HepG2 (cell line): ENCODE results near the gene TPRA1. TPM values are rescaled to one million over a fixed set of nuclear protein-coding genes. Genes with fewer than 3 reads are reported as not detected.

Experiments used
- NFATC3 ChIP-seq: sonication (generic); formaldehyde crosslinking; IDR thresholded peaks from 2 replicates; pipeline ENCODE4 v1.5.1; 2020; ENCODE audit warnings: mild to moderate bottlenecking, missing genetic modification reagents
- NONO ChIP-seq, 2 experiments: fragments of 450-650 bp in 1 of 2; sonication (generic) in 1 of 2; formaldehyde crosslinking in 1 of 2; IDR thresholded peaks in 1 of 2; conservative IDR thresholded peaks in 1 of 2; 2 replicates each; pipeline versions ENCODE4 v1.6.1 to v1.8.0; 2017 to 2022; ENCODE audit warnings: mild to moderate bottlenecking in 1 of 2, missing genetic modification reagents in 1 of 2, moderate library complexity in 1 of 2
- RAD21 ChIP-seq: fragments of 450-650 bp; formaldehyde crosslinking; IDR thresholded peaks from 2 replicates; pipeline ENCODE4 v1.5.0; 2020; ENCODE audit warnings: mild to moderate bottlenecking
- RCOR2 ChIP-seq: IDR thresholded peaks from 2 replicates; pipeline ENCODE4 v1.6.1; 2016; ENCODE audit warnings: missing biosample characterization, missing genetic modification reagents
- REL ChIP-seq: sonication (generic); formaldehyde crosslinking; conservative IDR thresholded peaks from 2 replicates; pipeline ENCODE4 v1.8.0; 2022; ENCODE audit warnings: mild to moderate bottlenecking, missing genetic modification reagents, moderate library complexity
- RFXANK ChIP-seq: IDR thresholded peaks from 2 replicates; pipeline ENCODE4 v1.6.1; 2016
- SIN3B ChIP-seq: fragments of 150-350 bp; IDR thresholded peaks from 2 replicates; pipeline ENCODE4 v1.6.1; 2014; ENCODE audit warnings: low read length
- SKI ChIP-seq: fragments of 450-650 bp; IDR thresholded peaks from one replicate; pipeline ENCODE4 v1.6.1; 2018; ENCODE audit warnings: mild to moderate bottlenecking; ENCODE audit not compliant: partially characterized antibody
- SMAD9 ChIP-seq: sonication (generic); formaldehyde crosslinking; IDR thresholded peaks from 2 replicates; pipeline ENCODE4 v1.5.1; 2020; ENCODE audit warnings: mild to moderate bottlenecking, missing genetic modification reagents
- STAG1 ChIP-seq: sonication (generic); formaldehyde crosslinking; IDR thresholded peaks from 2 replicates; pipeline ENCODE4 v1.4.0; 2020; ENCODE audit warnings: missing genetic modification reagents
- TEF ChIP-seq: sonication (generic); formaldehyde crosslinking; IDR thresholded peaks from 2 replicates; pipeline ENCODE4 v1.5.0; 2020; ENCODE audit warnings: missing genetic modification reagents
- TIGD3 ChIP-seq: sonication (generic); formaldehyde crosslinking; IDR thresholded peaks from 2 replicates; pipeline ENCODE4 v1.5.1; 2020; ENCODE audit warnings: mild to moderate bottlenecking, missing genetic modification reagents, borderline replicate concordance
- TP53 ChIP-seq: sonication (generic); formaldehyde crosslinking; conservative IDR thresholded peaks from 2 replicates; pipeline ENCODE4 v1.4.0; 2020; ENCODE audit warnings: missing genetic modification reagents
- TSC22D2 ChIP-seq: sonication (generic); formaldehyde crosslinking; IDR thresholded peaks from 2 replicates; pipeline ENCODE4 v1.5.1; 2020; ENCODE audit warnings: missing genetic modification reagents, mild to moderate bottlenecking, borderline replicate concordance
- XRCC5 ChIP-seq: fragments of 200-400 bp; formaldehyde crosslinking; optimal IDR thresholded peaks from 2 replicates; pipeline ENCODE3; 2017; ENCODE audit warnings: mild to moderate bottlenecking, low read length
- ZFP36L2 ChIP-seq: sonication (generic); formaldehyde crosslinking; IDR thresholded peaks from 2 replicates; pipeline ENCODE4 v1.4.0; 2020; ENCODE audit warnings: missing genetic modification reagents
- ZKSCAN8 ChIP-seq: IDR thresholded peaks from 2 replicates; pipeline ENCODE4 v1.6.1; 2016; ENCODE audit warnings: borderline replicate concordance, missing genetic modification reagents, missing compliant biosample characterization
- ZNF263 ChIP-seq: sonication (generic); formaldehyde crosslinking; IDR thresholded peaks from 2 replicates; pipeline ENCODE4 v1.4.0; 2020; ENCODE audit warnings: missing genetic modification reagents
- ZNF629 ChIP-seq: sonication (generic); formaldehyde crosslinking; conservative IDR thresholded peaks from 2 replicates; pipeline ENCODE4 v1.5.0; 2020; ENCODE audit warnings: missing genetic modification reagents
- polyA plus RNA-seq, 8 experiments: library from polyadenylated mRNA; depleted of rRNA in 3 of 8; stranded (reverse) in 7 of 8; unstranded in 1 of 8; fragments of >200 nt; fragmentation: Illumina TruSeq in 4 of 8; extraction: Trizol in 4 of 8; gene quantifications; 2 replicates each; pipeline versions ENCODE4 v1.2.1 to v1.2.3, GENCODE V29; 2011 to 2016; ENCODE audit warnings: low read depth in 4 of 8, missing spikeins in 1 of 8, mixed read lengths in 1 of 8; ENCODE audit not compliant: insufficient read depth in 1 of 8
- total RNA-seq, 5 experiments: library from RNA; depleted of rRNA; stranded (reverse); fragments of >200 nt; fragmentation: Illumina TruSeq; extraction: Trizol; gene quantifications; 2 replicates each; pipeline ENCODE4 v1.2.3, GENCODE V29; 2016; ENCODE audit warnings: low read depth in 1 of 5
- TF ChIP-seq, protein P1 (sequence below): sonication (generic); formaldehyde crosslinking; IDR thresholded peaks from 2 replicates; pipeline ENCODE4 v1.5.1; 2020; ENCODE audit warnings: mild to moderate bottlenecking, missing genetic modification reagents, moderate library complexity
- TF ChIP-seq, protein P2 (sequence below): sonication (generic); formaldehyde crosslinking; IDR thresholded peaks from 2 replicates; pipeline ENCODE4 v1.5.0; 2020; ENCODE audit warnings: mild to moderate bottlenecking, missing genetic modification reagents, moderate library complexity

Gene TPRA1
- total and polyA plus RNA-seq, 2 of the 13 experiments (the other 11 are each of a cell fraction or from before 2014, with no cell fraction given) = 25.4 to 25.8 TPM

DNA sequence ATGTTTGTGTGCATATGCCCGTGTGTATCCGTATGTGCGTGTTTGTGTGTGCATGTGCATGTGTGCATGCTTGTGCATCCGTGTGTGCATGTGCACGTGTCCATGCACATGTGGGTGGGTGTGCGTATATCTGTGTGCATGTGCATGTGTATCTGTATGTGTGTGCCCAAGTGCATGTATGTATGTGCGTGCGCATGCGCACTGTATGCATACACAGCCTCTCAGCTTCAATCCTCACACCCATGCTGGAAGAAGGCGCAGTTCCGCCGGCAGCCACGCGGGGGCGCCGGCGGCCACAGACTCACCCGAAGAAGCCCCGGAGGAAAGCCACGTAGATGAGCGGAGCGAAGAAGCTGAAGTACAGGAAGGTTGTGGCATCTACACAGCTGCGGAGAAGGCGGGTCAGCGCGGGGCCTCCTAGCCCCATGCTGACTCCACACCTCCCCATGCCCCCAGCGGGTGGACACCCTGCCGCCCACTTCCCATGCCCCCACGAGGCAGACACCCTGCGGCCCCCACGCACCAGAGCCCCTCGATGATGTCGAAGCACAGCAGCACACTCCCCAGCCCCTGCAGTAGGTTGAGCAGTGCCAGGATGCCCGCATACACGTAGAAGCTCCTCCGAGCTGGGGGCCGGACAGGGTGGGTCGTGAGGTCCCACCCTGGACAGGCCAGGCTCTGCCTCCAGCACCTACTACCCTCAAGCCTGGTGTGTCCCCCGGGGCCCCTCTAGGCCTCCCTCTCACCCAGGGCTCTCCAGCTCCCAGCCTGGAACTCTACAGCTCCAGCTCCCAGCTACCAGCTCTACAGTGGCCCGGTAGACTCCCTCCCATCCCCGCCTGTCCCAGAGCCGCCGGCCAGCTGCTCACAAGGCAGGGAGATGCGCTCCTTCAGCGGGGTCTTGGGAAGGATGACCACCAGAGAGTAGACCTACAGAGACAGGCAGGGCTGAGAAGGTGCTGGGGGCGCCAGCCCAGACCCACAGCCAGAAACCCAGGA is 15.4 kb downstream of the TPRA1 start (continued):
- TF ChIP-seq TIGD3 (no peak), RCOR2 (CRISPR knock-in tag) (no peak), NFATC3 (no peak), SKI (no peak), XRCC5 (peak; percentile 76), SIN3B (no peak), NONO (IDR thresholded peaks at IDR 0.05) (no peak), NONO (CRISPR knock-in tag; conservative IDR thresholded peaks at IDR 0.05) (0 out of 2 replicates have a peak, but pooled peaks have one; percentile 19), ZNF629 (CRISPR knock-in tag) (no peak), TSC22D2 (CRISPR knock-in tag) (no peak), REL (0 out of 2 replicates have a peak, but pooled peaks have one; percentile 58), TEF (no peak), RAD21 (CRISPR knock-in tag) (peak; percentile 61; the same call in 1 of the 2 replicates), RFXANK (no peak), ZKSCAN8 (no peak), ZNF263 (CRISPR knock-in tag) (no peak), SMAD9 (CRISPR knock-in tag) (no peak), ZFP36L2 (no peak), STAG1 (peak; percentile 70), TP53 (no peak)
- TF ChIP-seq, protein P1, sequence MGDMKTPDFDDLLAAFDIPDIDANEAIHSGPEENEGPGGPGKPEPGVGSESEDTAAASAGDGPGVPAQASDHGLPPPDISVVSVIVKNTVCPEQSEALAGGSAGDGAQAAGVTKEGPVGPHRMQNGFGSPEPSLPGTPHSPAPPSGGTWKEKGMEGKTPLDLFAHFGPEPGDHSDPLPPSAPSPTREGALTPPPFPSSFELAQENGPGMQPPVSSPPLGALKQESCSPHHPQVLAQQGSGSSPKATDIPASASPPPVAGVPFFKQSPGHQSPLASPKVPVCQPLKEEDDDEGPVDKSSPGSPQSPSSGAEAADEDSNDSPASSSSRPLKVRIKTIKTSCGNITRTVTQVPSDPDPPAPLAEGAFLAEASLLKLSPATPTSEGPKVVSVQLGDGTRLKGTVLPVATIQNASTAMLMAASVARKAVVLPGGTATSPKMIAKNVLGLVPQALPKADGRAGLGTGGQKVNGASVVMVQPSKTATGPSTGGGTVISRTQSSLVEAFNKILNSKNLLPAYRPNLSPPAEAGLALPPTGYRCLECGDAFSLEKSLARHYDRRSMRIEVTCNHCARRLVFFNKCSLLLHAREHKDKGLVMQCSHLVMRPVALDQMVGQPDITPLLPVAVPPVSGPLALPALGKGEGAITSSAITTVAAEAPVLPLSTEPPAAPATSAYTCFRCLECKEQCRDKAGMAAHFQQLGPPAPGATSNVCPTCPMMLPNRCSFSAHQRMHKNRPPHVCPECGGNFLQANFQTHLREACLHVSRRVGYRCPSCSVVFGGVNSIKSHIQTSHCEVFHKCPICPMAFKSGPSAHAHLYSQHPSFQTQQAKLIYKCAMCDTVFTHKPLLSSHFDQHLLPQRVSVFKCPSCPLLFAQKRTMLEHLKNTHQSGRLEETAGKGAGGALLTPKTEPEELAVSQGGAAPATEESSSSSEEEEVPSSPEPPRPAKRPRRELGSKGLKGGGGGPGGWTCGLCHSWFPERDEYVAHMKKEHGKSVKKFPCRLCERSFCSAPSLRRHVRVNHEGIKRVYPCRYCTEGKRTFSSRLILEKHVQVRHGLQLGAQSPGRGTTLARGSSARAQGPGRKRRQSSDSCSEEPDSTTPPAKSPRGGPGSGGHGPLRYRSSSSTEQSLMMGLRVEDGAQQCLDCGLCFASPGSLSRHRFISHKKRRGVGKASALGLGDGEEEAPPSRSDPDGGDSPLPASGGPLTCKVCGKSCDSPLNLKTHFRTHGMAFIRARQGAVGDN (CRISPR knock-in tag) = peak; percentile 36
- TF ChIP-seq, protein P2, sequence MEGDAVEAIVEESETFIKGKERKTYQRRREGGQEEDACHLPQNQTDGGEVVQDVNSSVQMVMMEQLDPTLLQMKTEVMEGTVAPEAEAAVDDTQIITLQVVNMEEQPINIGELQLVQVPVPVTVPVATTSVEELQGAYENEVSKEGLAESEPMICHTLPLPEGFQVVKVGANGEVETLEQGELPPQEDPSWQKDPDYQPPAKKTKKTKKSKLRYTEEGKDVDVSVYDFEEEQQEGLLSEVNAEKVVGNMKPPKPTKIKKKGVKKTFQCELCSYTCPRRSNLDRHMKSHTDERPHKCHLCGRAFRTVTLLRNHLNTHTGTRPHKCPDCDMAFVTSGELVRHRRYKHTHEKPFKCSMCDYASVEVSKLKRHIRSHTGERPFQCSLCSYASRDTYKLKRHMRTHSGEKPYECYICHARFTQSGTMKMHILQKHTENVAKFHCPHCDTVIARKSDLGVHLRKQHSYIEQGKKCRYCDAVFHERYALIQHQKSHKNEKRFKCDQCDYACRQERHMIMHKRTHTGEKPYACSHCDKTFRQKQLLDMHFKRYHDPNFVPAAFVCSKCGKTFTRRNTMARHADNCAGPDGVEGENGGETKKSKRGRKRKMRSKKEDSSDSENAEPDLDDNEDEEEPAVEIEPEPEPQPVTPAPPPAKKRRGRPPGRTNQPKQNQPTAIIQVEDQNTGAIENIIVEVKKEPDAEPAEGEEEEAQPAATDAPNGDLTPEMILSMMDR = peak; percentile 91
